IPS-18c (cell line): ENCODE measurements around the gene FRMPD4.

Experiments used
- H3K4me3 ChIP-seq: 2 replicates; pipeline ENCODE4 v1.7.0; 2013; ENCODE audit warnings: low read depth, mild to moderate bottlenecking, low read length, moderate library complexity; ENCODE audit not compliant: insufficient read depth
- H3K9me3 ChIP-seq: one replicate; pipeline ENCODE4 v1.6.1; 2013; ENCODE audit warnings: mild to moderate bottlenecking, low read length, moderate library complexity; ENCODE audit not compliant: control insufficient read depth, insufficient read depth

Gene FRMPD4

GRCh38 chrX:12245650-12246645, 107.7 kb downstream of the FRMPD4 start:
- no peak overlapping the region for H3K4me3 ChIP-seq

GRCh38 chrX:12249997-12250396, 111.7 kb downstream of the FRMPD4 start:
- peaks cover 8% of the 10 kb centered on the region for H3K9me3 ChIP-seq
- H3K4me3 ChIP-seq: no peak overlapping the region

More at GRCh38 chrX:12245650-12246645, 107.7 kb downstream of the FRMPD4 start:
- peaks cover 6% of the 10 kb centered on the region for H3K9me3 ChIP-seq

- H3K9me3 ChIP-seq: peaks cover 7% of the 10 kb centered on the region
- H3K4me3 ChIP-seq: no peak overlapping the region
Measured at GRCh38 chrX:12263211-12263610, 124.9 kb downstream of the FRMPD4 start.

GRCh38 chrX:12269484-12269883, 131.2 kb downstream of the FRMPD4 start:
- Histone ChIP-seq H3K4me3 (no peak overlapping the region), H3K9me3 (peaks cover 2% of the 10 kb centered on the region)

GRCh38 chrX:12278151-12278550, 139.9 kb downstream of the FRMPD4 start:
- H3K9me3 ChIP-seq: peaks cover 2% of the 10 kb centered on the region
- no peak overlapping the region for H3K4me3 ChIP-seq

- H3K9me3 ChIP-seq: no peaks in the 10 kb centered on the region
- no peak overlapping the region for H3K4me3 ChIP-seq
Measured at GRCh38 chrX:12282991-12283390, 144.7 kb downstream of the FRMPD4 start.

GRCh38 chrX:12292996-12293765, 154.9 kb downstream of the FRMPD4 start:
- Histone ChIP-seq H3K9me3 (peaks cover 2% of the 10 kb centered on the region), H3K4me3 (no peak overlapping the region)

GRCh38 chrX:12297353-12297752, 159.1 kb downstream of the FRMPD4 start:
- Histone ChIP-seq H3K9me3 (peaks cover 2% of the 10 kb centered on the region), H3K4me3 (no peak overlapping the region)

- no peaks in the 10 kb centered on the region for H3K9me3 ChIP-seq
- no peak overlapping the region for H3K4me3 ChIP-seq
Measured at GRCh38 chrX:12301288-12301687, 163.0 kb downstream of the FRMPD4 start.

- H3K4me3 ChIP-seq: no peak overlapping the region
- H3K9me3 ChIP-seq: no peaks in the 10 kb centered on the region
Measured at GRCh38 chrX:12304261-12304660, 166.0 kb downstream of the FRMPD4 start.

- no peak overlapping the region for H3K4me3 ChIP-seq
- H3K9me3 ChIP-seq: no peaks in the 10 kb centered on the region
Measured at GRCh38 chrX:12307961-12308360, 169.7 kb downstream of the FRMPD4 start.

GRCh38 chrX:12308420-12308819, 170.1 kb downstream of the FRMPD4 start:
- Histone ChIP-seq H3K4me3 (no peak overlapping the region), H3K9me3 (no peaks in the 10 kb centered on the region)

GRCh38 chrX:12309040-12309743, 170.9 kb downstream of the FRMPD4 start:
- Histone ChIP-seq H3K4me3 (no peak overlapping the region), H3K9me3 (no peaks in the 10 kb centered on the region)

GRCh38 chrX:12309744-12310076, 171.4 kb downstream of the FRMPD4 start:
- Histone ChIP-seq H3K9me3 (no peaks in the 10 kb centered on the region), H3K4me3 (no peak overlapping the region)

GRCh38 chrX:12314651-12315050, 176.4 kb downstream of the FRMPD4 start:
- Histone ChIP-seq H3K9me3 (no peaks in the 10 kb centered on the region), H3K4me3 (no peak overlapping the region)

GRCh38 chrX:12315526-12315925, 177.3 kb downstream of the FRMPD4 start:
- no peak overlapping the region for H3K4me3 ChIP-seq
- no peaks in the 10 kb centered on the region for H3K9me3 ChIP-seq

- Histone ChIP-seq H3K4me3 (no peak overlapping the region), H3K9me3 (peaks cover 3% of the 10 kb centered on the region)
Measured at GRCh38 chrX:12319003-12319519, 180.8 kb downstream of the FRMPD4 start.
